ENCODE measurements around the gene ARFIP1.

The ARFIP1 gene

GRCh38 chr4:152815078-152815477 lies 35.3 kb downstream of the ARFIP1 start:
- H3K4me3 ChIP-seq (IDR thresholded peaks at IDR 0.05; ENCODE audit: insufficient read depth, low read depth, low read length): no peak overlapping the region
- no peak overlapping the region for H2AFZ ChIP-seq (ENCODE audit: low read depth)
- peaks cover 16% of the 10 kb centered on the region for H3K4me1 ChIP-seq (ENCODE audit: low read depth, poor library complexity, severe bottlenecking)
- H4K20me1 ChIP-seq (ENCODE audit: insufficient read depth): no peaks in the 10 kb centered on the region
- H3K27me3 ChIP-seq (ENCODE audit: insufficient read depth, low read depth): no peaks in the 10 kb centered on the region
- no peaks in the 10 kb centered on the region; the same call in 1 of the 2 replicates for H3K79me2 ChIP-seq (ENCODE audit: insufficient read depth, low read depth)
- no peak for TF ChIP-seq CTCF (conservative IDR thresholded peaks at IDR 0.05; ENCODE audit: low read depth, low read length)
- H3K4me2 ChIP-seq: no peak overlapping the region
- H3K36me3 ChIP-seq (ENCODE audit: insufficient read depth): no peaks in the 10 kb centered on the region
- no peak overlapping the region for H3K9ac ChIP-seq
- no peak overlapping the region for H3K27ac ChIP-seq

GRCh38 chr4:152817331-152817730 lies 37.6 kb downstream of the ARFIP1 start:
- no peak overlapping the region for H2AFZ ChIP-seq (ENCODE audit: low read depth)
- H3K4me1 ChIP-seq (ENCODE audit: low read depth, poor library complexity, severe bottlenecking): peaks cover 16% of the 10 kb centered on the region
- no peaks in the 10 kb centered on the region; the same call in 1 of the 2 replicates for H3K79me2 ChIP-seq (ENCODE audit: insufficient read depth, low read depth)
- no peaks in the 10 kb centered on the region for H4K20me1 ChIP-seq (ENCODE audit: insufficient read depth)
- no peak overlapping the region for H3K4me2 ChIP-seq
- no peaks in the 10 kb centered on the region for H3K36me3 ChIP-seq (ENCODE audit: insufficient read depth)
- TF ChIP-seq CTCF (conservative IDR thresholded peaks at IDR 0.05; ENCODE audit: low read depth, low read length): no peak
- no peak overlapping the region for H3K4me3 ChIP-seq (IDR thresholded peaks at IDR 0.05; ENCODE audit: insufficient read depth, low read depth, low read length)
- no peak overlapping the region for H3K9ac ChIP-seq
- H3K27ac ChIP-seq: no peak overlapping the region
- H3K27me3 ChIP-seq (ENCODE audit: insufficient read depth, low read depth): no peaks in the 10 kb centered on the region

GRCh38 chr4:152819026-152819645 lies 39.4 kb downstream of the ARFIP1 start:
- Histone ChIP-seq H3K36me3 (ENCODE audit: insufficient read depth) (no peaks in the 10 kb centered on the region), H3K4me3 (IDR thresholded peaks at IDR 0.05; ENCODE audit: insufficient read depth, low read depth, low read length) (no peak overlapping the region), H3K4me2 (no peak overlapping the region), H3K4me1 (ENCODE audit: low read depth, poor library complexity, severe bottlenecking) (peaks cover 16% of the 10 kb centered on the region), H4K20me1 (ENCODE audit: insufficient read depth) (no peaks in the 10 kb centered on the region), H3K27ac (no peak overlapping the region), H3K27me3 (ENCODE audit: insufficient read depth, low read depth) (no peaks in the 10 kb centered on the region), H3K9ac (no peak overlapping the region), H3K79me2 (ENCODE audit: insufficient read depth, low read depth) (no peaks in the 10 kb centered on the region; the same call in 1 of the 2 replicates), H2AFZ (ENCODE audit: low read depth) (no peak overlapping the region)
- no peak for TF ChIP-seq CTCF (conservative IDR thresholded peaks at IDR 0.05; ENCODE audit: low read depth, low read length)

GRCh38 chr4:152820073-152820472 lies 40.3 kb downstream of the ARFIP1 start:
- H3K4me2 ChIP-seq: no peak overlapping the region
- no peaks in the 10 kb centered on the region; the same call in 1 of the 2 replicates for H3K79me2 ChIP-seq (ENCODE audit: insufficient read depth, low read depth)
- TF ChIP-seq CTCF (conservative IDR thresholded peaks at IDR 0.05; ENCODE audit: low read depth, low read length): no peak
- H3K27ac ChIP-seq: no peak overlapping the region
- H3K27me3 ChIP-seq (ENCODE audit: insufficient read depth, low read depth): no peaks in the 10 kb centered on the region
- no peak overlapping the region for H3K4me3 ChIP-seq (IDR thresholded peaks at IDR 0.05; ENCODE audit: insufficient read depth, low read depth, low read length)
- H3K36me3 ChIP-seq (ENCODE audit: insufficient read depth): no peaks in the 10 kb centered on the region
- peaks cover 8% of the 10 kb centered on the region for H3K4me1 ChIP-seq (ENCODE audit: low read depth, poor library complexity, severe bottlenecking)
- H3K9ac ChIP-seq: no peak overlapping the region
- no peaks in the 10 kb centered on the region for H4K20me1 ChIP-seq (ENCODE audit: insufficient read depth)
- H2AFZ ChIP-seq (ENCODE audit: low read depth): no peak overlapping the region

Data from KMS-11 (cell line).